Activated naive CD4-positive, alpha-beta T cell treated with anti-CD3 and anti-CD28 coated beads, Interleukin-2, amount 10 ng/mL, durations not matched to agents 7 days and 5 days (primary cell): Measurements from ENCODE around the gene MISP.

Experiments
- CTCF ChIA-PET: fragments of 350-600 bp; sonication (Branson Sonifier 250); formaldehyde crosslinking; loops from one replicate; lab custom pipeline; 2021; ENCODE audit warnings: antibody characterized with exemption; lab: Charles Lee
- DNase-seq: peaks from one replicate; pipeline ENCODE4 v3.0.0-alpha.2; 2020
- H3K27ac Mint-ChIP-seq: one replicate; pipeline ENCODE4 v1.8.0; 2021; ENCODE audit warnings: mild to moderate bottlenecking, moderate library complexity, mixed read lengths
- H3K27me3 Mint-ChIP-seq: one replicate; pipeline ENCODE4 v1.8.0; 2021; ENCODE audit warnings: mild to moderate bottlenecking, mixed read lengths
- H3K36me3 Mint-ChIP-seq: one replicate; pipeline ENCODE4 v1.8.0; 2021; ENCODE audit warnings: mixed read lengths
- H3K4me1 Mint-ChIP-seq: one replicate; pipeline ENCODE4 v1.8.0; 2021; ENCODE audit warnings: mixed read lengths
- H3K4me3 Mint-ChIP-seq: one replicate; pipeline ENCODE4 v1.8.0; 2021; ENCODE audit warnings: mild to moderate bottlenecking, moderate library complexity, mixed read lengths
- H3K9me3 Mint-ChIP-seq: one replicate; pipeline ENCODE4 v1.8.0; 2021; ENCODE audit warnings: mixed read lengths

Gene MISP

GRCh38 chr19:796692-797527 lies 46.0 kb downstream of the MISP start, which contains the start of gene PTBP1:
Gene PTBP1, plus strand, starts transcription at chr19:797452. Its CDS starts 46 bp downstream, at chr19:797498.
- H3K4me1 Mint-ChIP-seq = peaks cover 31% of the 10 kb centered on the region
- H3K4me3 Mint-ChIP-seq = peak within 1 kb of the TSS; percentile 92
- CTCF ChIA-PET = no interaction called here
- peak; percentile 100 for DNase-seq
- H3K36me3 Mint-ChIP-seq = peaks cover 26% of the 10 kb centered on the region
- peaks cover 8% of the 10 kb centered on the region for H3K27me3 Mint-ChIP-seq
- peak within 1 kb of the TSS; percentile 90 for H3K27ac Mint-ChIP-seq
- no peaks in the 10 kb centered on the region for H3K9me3 Mint-ChIP-seq

DNA sequence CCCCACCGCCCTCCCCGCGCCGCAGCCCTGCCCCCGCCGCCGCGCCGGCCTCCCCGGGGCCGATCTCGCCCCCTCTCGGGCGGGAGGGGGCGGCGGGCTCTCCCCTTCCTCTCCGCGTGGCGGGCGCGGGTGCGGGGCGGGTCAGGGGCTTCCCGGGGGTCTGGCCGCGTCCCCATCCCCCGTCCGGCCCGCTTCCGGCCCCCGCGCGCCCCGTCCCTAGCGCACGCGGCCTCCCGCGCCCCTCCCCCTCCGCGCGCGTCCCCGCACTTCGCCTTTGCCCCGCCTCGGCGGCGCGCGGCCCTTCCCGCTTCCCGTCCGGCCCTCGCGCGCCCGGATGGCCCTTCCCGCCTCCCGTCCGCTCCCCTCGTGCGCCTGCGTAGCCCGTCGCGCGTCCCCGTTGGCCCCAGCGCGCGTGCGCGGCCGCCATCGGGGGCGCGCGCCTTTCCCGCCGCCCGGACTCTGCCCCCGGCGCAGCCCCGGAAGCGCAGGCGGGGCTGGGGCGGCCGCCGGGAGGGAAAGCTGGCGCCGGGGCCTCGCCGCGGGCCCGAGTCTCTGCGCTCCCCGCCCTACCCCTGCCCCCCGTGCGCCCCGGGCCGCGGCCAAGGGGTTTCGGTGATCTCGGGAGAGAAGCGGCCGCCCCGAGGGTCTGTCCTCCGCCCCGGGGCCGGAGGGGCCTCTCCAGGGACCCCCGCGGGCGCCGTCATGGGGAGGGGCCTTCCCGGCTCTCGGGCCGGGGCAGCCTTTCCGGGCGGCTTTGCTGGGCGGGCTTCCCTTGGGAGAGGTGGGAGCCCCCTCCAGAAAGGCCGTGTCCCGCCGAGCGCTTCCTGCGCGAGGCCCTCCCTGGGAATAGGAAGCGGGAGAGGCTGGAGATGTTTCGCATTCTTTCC lies 46.9 kb downstream of the MISP start:
- peak; percentile 90 for DNase-seq
- Mint-ChIP-seq H3K27ac (peak overlapping the region; percentile 90), H3K9me3 (no peaks in the 10 kb centered on the region), H3K36me3 (peaks cover 31% of the 10 kb centered on the region), H3K4me1 (peaks cover 40% of the 10 kb centered on the region), H3K4me3 (peak overlapping the region; percentile 92), H3K27me3 (peaks cover 6% of the 10 kb centered on the region)
- CTCF ChIA-PET = no interaction called here

DNA sequence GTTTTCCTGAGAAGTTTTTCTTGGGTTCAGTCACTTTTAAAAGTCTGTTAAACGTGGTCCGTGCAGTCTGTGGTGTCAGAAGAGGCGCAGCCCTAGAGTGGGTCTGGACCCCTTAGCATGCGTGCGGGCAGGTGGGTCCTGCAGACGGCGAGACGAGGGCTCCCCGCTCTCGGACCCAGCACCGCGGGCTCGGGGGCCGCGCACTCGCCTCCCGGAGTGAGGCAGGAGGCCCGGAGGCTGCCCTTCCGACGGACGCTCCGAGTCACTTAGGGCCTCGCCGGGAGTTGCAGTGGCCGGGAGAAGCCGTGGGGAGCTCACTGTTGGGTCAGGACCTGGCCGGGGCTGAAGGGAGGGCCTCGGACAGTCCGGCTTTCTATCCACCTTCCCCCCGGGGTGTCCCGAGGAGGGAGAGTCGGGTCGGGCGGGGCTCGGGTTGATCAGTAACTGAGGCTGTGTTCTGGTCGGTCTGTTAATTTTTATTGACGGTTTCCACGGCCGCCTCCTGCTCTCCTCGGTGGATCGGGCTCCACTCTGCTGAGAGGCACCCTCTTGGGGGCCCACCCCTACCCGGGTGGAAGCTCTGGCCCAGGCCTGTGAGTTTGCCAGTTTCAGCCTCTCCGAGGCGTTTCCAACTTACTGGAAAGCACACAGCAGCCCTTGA lies 47.6 kb downstream of the MISP start:
- CTCF ChIA-PET = no interaction called here

DNA sequence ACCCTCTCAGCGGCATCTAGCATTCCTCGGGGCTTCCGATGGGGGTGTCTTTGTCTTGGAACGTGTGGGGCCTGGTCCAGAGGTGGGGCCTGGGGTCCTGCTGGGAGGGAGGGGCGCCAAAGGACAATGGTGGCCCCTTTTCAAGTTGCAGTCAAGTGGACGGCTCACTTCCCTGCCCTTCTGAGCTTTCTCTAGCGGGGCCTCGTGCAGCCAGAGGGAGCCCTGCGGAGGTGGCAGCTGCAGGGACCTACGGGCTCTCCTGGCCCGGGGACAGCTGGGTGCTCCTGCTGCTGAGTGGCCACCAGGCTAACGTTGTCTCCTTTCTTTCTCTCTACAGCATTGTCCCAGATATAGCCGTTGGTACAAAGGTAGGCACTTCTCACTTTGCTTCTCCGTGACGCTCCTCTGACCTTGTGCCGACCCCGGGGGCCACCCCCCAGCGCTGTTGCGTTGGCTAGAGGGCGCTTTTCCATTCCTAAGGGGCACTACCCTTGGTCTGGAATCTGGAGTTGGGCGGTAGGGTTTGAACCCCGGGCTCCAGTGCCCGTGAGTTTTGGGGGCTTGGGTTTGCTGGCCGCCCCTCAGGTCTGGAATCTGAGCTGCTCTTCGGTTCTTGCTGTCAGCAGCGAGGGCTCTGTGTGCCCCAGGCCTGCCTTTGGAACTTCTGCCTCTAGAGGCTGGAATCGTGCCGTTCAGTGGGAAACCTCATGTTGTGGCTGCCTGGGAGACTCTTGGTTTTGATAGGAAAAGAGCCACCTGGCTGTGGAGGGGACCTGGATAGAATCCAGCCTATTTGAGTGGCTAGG lies 48.4 kb downstream of the MISP start:
- H3K27me3 Mint-ChIP-seq = peaks cover 6% of the 10 kb centered on the region
- H3K4me3 Mint-ChIP-seq = peak overlapping the region; percentile 92
- H3K4me1 Mint-ChIP-seq = peaks cover 46% of the 10 kb centered on the region

More for the DNA sequence above, 47.6 kb downstream of the MISP start:
- H3K27ac Mint-ChIP-seq = peak overlapping the region; percentile 90
- H3K4me1 Mint-ChIP-seq = peaks cover 45% of the 10 kb centered on the region
- peak overlapping the region; percentile 92 for H3K4me3 Mint-ChIP-seq
- no peaks in the 10 kb centered on the region for H3K9me3 Mint-ChIP-seq
- H3K27me3 Mint-ChIP-seq = peaks cover 6% of the 10 kb centered on the region
- peaks cover 35% of the 10 kb centered on the region for H3K36me3 Mint-ChIP-seq
- DNase-seq = no peak

GRCh38 chr19:800360-801029 lies 49.6 kb downstream of the MISP start:
- Mint-ChIP-seq H3K36me3 (peaks cover 40% of the 10 kb centered on the region), H3K9me3 (no peaks in the 10 kb centered on the region)

More for the DNA sequence above, 48.4 kb downstream of the MISP start:
- Mint-ChIP-seq H3K36me3 (peaks cover 35% of the 10 kb centered on the region), H3K27ac (peak overlapping the region; percentile 85), H3K9me3 (no peaks in the 10 kb centered on the region)
- CTCF ChIA-PET = no interaction called here
- peak; percentile 49 for DNase-seq

GRCh38 chr19:801030-801860 lies 50.3 kb downstream of the MISP start:
- CTCF ChIA-PET = interaction anchor here (0.5 kb wide), 1 partner anchor 36 kb away, joined by 3 read pairs; no protein-coding TSS in a partner anchor
- Mint-ChIP-seq H3K4me1 (peaks cover 46% of the 10 kb centered on the region), H3K9me3 (no peaks in the 10 kb centered on the region), H3K4me3 (peak overlapping the region; percentile 59), H3K36me3 (peaks cover 41% of the 10 kb centered on the region), H3K27ac (peak overlapping the region; percentile 81), H3K27me3 (peaks cover 6% of the 10 kb centered on the region)
- peak; percentile 45 for DNase-seq

More at GRCh38 chr19:800360-801029, 49.6 kb downstream of the MISP start:
- H3K4me3 Mint-ChIP-seq = peak overlapping the region; percentile 92
- CTCF ChIA-PET = no interaction called here
- peaks cover 6% of the 10 kb centered on the region for H3K27me3 Mint-ChIP-seq
- DNase-seq = no peak
- peak overlapping the region; percentile 85 for H3K27ac Mint-ChIP-seq
- H3K4me1 Mint-ChIP-seq = peaks cover 46% of the 10 kb centered on the region

- peak overlapping the region; percentile 69 for H3K27ac Mint-ChIP-seq
- no peak for DNase-seq
Observed at GRCh38 chr19:801861-802497, 51.1 kb downstream of the MISP start.

DNA sequence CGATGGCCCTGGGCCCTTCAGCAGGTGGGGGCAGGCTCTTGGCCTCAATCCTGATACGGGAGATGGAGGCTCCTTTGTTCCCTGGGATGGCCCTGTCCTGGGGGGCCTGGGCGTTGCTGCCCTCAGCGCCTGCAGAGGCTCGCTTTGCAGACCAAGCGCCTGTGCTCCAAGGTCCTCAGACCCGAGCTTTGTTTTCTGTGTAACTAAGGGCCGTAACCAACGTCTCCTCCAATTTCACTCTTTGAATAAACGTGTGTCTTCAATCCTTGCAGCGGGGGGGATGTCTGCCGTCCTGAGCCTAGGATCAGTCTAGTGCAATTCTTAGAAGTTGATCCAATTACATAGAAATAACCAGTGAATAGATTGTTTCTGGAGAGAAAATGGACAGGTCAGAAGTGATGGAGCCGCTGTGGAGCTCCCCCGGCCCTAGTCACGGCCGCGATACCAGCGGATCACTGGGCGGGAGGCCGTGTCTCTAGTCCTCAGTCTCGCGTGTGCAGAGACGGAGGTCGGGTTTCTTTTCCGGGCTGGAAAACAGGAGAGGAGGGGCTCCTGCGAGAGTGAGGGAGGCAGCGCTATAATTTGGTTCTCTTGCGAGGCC lies 51.7 kb downstream of the MISP start:
- no peaks in the 10 kb centered on the region for H3K9me3 Mint-ChIP-seq
- H3K27ac Mint-ChIP-seq = no peak overlapping the region
- CTCF ChIA-PET = no interaction called here
- H3K36me3 Mint-ChIP-seq = peaks cover 50% of the 10 kb centered on the region
- H3K4me1 Mint-ChIP-seq = peaks cover 47% of the 10 kb centered on the region
- H3K27me3 Mint-ChIP-seq = no peaks in the 10 kb centered on the region
- H3K4me3 Mint-ChIP-seq = no peak overlapping the region
- no peak for DNase-seq

More at GRCh38 chr19:801861-802497, 51.1 kb downstream of the MISP start:
- CTCF ChIA-PET = interaction anchor here (0.5 kb wide), 1 partner anchor 36 kb away, joined by 3 read pairs; no protein-coding TSS in a partner anchor
- H3K4me1 Mint-ChIP-seq = peaks cover 42% of the 10 kb centered on the region
- H3K9me3 Mint-ChIP-seq = no peaks in the 10 kb centered on the region
- peaks cover 44% of the 10 kb centered on the region for H3K36me3 Mint-ChIP-seq
- H3K4me3 Mint-ChIP-seq = peak overlapping the region; percentile 59
- H3K27me3 Mint-ChIP-seq = peaks cover 1% of the 10 kb centered on the region

DNA sequence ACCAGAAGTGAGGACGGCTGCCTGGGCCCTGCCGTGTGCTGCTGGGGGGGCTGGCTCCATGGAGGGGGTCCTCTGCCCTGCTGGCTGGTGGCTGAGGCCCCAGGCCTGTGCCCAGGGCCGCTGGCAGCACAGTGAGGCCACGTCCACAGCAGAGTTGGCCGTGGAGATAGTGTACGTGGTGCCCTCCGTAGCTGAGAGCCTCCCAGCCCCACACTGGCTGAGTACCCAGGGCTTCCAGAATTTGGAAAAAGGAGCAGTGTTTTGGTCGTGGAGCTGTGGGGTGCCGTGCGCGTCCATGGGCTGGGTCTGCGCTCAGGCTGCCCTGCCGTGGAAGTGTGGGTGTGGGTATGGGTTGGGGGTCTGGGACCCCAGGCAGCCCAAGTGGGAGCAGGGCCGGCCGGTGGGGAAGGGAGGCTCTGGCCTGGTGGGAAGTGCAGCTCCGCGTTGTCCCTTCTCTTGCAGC lies 52.2 kb downstream of the MISP start:
- peaks cover 56% of the 10 kb centered on the region for H3K36me3 Mint-ChIP-seq
- H3K9me3 Mint-ChIP-seq = no peaks in the 10 kb centered on the region
- no peak overlapping the region for H3K4me3 Mint-ChIP-seq
- no peaks in the 10 kb centered on the region for H3K27me3 Mint-ChIP-seq
- H3K4me1 Mint-ChIP-seq = peaks cover 48% of the 10 kb centered on the region
- DNase-seq = no peak
- no peak overlapping the region for H3K27ac Mint-ChIP-seq
- CTCF ChIA-PET = no interaction called here

- Mint-ChIP-seq H3K27me3 (no peaks in the 10 kb centered on the region), H3K36me3 (peaks cover 53% of the 10 kb centered on the region), H3K9me3 (no peaks in the 10 kb centered on the region), H3K4me3 (no peak overlapping the region), H3K27ac (no peak overlapping the region), H3K4me1 (peaks cover 48% of the 10 kb centered on the region)
- CTCF ChIA-PET = no interaction called here
- no peak for DNase-seq
Observed at GRCh38 chr19:803686-804418, 52.9 kb downstream of the MISP start.
